Activated CD4-positive, alpha-beta T cell treated with anti-CD3 and anti-CD28 coated beads for 36 hours (primary cell): ENCODE measurements around the gene GRIK2. TPM values are rescaled to one million over a fixed set of nuclear protein-coding genes. Genes with fewer than 3 reads are reported as not detected.

ENCODE experiments used
- ATAC-seq: fragments of 200-7000 bp; cut with Tn5 transposase; one replicate; pipeline ENCODE4 v1.10.0; 2021; ENCODE audit warnings: mild to moderate bottlenecking, moderate library complexity
- CTCF ChIA-PET: fragments of 350-600 bp; sonication (Branson Sonifier 250); formaldehyde crosslinking; loops from one replicate; lab custom pipeline; 2021; ENCODE audit warnings: antibody characterized with exemption; lab: Charles Lee
- POLR2A ChIA-PET: fragments of 350-600 bp; sonication (Branson Sonifier 250); formaldehyde crosslinking; loops from one replicate; lab custom pipeline; 2021; ENCODE audit warnings: antibody characterized with exemption, inconsistent platforms; lab: Charles Lee
- DNase-seq: peaks from one replicate; pipeline ENCODE4 v3.0.0-alpha.2; 2020
- H3K27ac Mint-ChIP-seq: one replicate; pipeline ENCODE4 v1.8.0; 2021; ENCODE audit warnings: mixed read lengths
- H3K27me3 Mint-ChIP-seq: one replicate; pipeline ENCODE4 v1.8.0; 2021; ENCODE audit warnings: mixed read lengths
- H3K36me3 Mint-ChIP-seq: one replicate; pipeline ENCODE4 v1.8.0; 2021; ENCODE audit warnings: low read depth, mixed read lengths
- H3K4me1 Mint-ChIP-seq: one replicate; pipeline ENCODE4 v1.8.0; 2021; ENCODE audit warnings: mixed read lengths
- H3K4me3 Mint-ChIP-seq: one replicate; pipeline ENCODE4 v1.8.0; 2021; ENCODE audit warnings: mild to moderate bottlenecking, moderate library complexity, mixed read lengths
- H3K9me3 Mint-ChIP-seq: one replicate; pipeline ENCODE4 v1.8.0; 2021; ENCODE audit warnings: low read depth, mixed read lengths
- intact Hi-C, 2 experiments: fragments of 100-400 bp; cut with DNase I in 1 of 2; cut with micrococcal nuclease in 1 of 2; formaldehyde crosslinking; loops; one replicate each; pipeline versions ENCODE4 v1.14.2 to v1.15.1; 2022 to 2024; cut with DNase I, micrococcal nuclease
- total RNA-seq, 2 experiments: library from RNA; stranded (reverse); gene quantifications; one replicate each; pipeline ENCODE4 v1.2.3, GENCODE V29; 2021

The GRIK2 gene
- total RNA-seq, 2 experiments from 2014 or later: not detected

DNA sequence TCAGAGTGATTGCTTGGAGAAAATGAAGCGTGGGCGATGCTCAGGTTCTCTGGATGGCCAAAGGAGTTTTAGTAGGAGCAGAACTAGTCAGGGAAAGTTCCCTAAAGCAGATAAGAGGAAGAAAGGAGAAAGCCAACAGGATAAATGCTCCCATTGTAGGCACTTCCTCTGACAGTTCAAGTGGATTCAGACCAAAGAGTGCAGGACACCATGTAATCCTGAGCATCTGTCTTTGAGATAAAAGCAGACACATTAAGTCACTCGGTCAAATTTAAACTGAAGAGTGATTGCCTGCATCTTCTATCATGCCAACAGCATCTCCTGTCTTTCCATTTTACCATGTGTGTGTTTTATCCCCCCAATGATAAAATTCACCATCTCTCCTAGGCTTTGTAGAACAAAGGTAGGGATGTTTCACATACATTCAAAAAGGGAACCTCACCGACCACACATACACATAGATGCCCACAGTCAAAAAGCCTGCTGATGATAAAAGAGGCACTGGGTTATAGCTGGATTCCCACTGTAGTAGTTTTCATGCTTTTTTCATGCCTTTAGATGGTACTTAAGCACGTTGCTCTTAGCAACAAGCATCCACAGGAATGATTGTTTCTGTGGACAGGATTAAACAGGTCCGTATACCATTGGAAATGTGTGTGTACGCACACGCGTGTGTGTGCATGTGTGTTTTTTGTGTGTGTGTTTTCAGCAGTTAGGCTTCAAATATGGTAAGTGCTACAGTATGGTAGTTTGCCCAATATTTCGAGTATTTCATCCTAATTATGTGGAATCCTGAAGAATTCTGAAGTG is 7.0 kb downstream of the GRIK2 start:
- Mint-ChIP-seq H3K9me3 (peaks cover 9% of the 10 kb centered on the region), H3K27ac (no peak overlapping the region), H3K4me1 (no peaks in the 10 kb centered on the region), H3K27me3 (peaks cover 54% of the 10 kb centered on the region), H3K4me3 (no peak overlapping the region), H3K36me3 (peaks cover 2% of the 10 kb centered on the region)
- DNase-seq: no peak
- ChIA-PET CTCF (no interaction called here), POLR2A (no interaction called here)
- ATAC-seq: no peak
- intact Hi-C loops: loop anchor here (5.0 kb wide), 1 partner anchor 938 kb away; the partner anchor contains the start of gene SIM1 (in 2 of the 2)

DNA sequence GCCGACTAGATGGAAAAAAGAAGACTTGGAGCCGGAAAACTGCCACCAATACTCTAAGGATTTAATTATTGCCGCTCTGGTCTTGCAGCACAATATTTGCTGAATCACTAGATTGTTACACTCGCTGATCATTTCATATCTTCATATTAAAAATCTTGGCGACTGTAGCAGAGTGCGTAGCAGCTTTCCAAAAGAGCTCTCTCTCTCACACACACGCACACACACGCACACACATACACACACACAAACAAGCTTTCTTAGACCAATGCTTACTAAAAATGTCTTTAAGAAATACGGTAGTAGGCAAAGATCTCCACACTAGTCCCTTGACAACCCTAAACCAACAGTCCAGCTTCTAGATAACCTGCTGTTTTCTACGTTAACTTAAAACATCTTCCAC is 7.7 kb downstream of the GRIK2 start:
- POLR2A ChIA-PET: no interaction called here
- no peak overlapping the region for H3K27ac Mint-ChIP-seq
- no peak for ATAC-seq
- H3K9me3 Mint-ChIP-seq: peaks cover 9% of the 10 kb centered on the region
- no peak overlapping the region for H3K4me3 Mint-ChIP-seq
- H3K4me1 Mint-ChIP-seq: no peaks in the 10 kb centered on the region
- intact Hi-C loops: loop anchor here (5.0 kb wide), 1 partner anchor 939 kb away; the partner anchor contains the start of gene SIM1 (in 2 of the 2)
- peaks cover 2% of the 10 kb centered on the region for H3K36me3 Mint-ChIP-seq
- CTCF ChIA-PET: no interaction called here
- H3K27me3 Mint-ChIP-seq: peaks cover 52% of the 10 kb centered on the region
- no peak for DNase-seq

DNA sequence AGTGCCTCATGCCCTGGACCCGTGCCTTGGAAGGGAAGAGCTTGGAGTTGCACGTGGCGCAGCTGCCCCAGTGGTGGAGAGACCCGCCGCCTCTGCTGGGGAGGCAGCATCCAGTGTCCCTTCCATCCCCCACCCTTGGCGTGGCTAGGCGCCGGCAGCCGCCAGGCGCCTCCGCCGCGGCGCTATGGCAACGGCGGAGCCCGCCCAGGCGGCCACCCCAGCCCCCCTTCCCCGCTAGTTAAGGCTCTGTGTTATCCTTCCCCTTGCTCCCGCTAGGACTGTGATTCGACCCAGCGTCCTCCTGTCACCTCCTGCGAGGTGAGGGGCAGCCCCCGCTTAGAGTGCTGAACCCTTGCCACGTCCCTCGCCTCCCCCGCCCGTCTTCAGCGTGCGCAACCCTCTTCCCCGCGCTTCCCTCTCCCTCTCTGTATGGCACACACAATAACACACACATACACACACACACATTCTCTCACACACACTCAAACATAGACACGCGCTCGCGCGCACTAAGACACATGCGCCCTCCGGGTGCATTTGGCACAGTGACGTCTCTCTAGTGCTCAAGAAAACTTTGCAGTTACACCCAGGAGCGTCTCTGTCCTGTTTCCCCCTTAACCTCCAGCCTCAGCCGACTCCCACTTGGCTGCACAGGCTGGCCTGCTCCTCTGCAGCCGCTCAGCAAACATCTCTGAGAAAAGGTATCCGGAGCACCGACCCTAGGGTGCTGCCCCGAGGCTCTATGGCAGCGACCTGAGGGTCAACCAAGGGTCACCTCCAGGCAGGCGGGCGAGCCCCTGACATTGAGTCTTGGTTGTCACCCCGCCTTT is 8.5 kb downstream of the GRIK2 start:
- ATAC-seq: no peak
- Mint-ChIP-seq H3K27ac (no peak overlapping the region), H3K27me3 (peaks cover 53% of the 10 kb centered on the region), H3K9me3 (peaks cover 9% of the 10 kb centered on the region), H3K4me3 (no peak overlapping the region), H3K4me1 (no peaks in the 10 kb centered on the region), H3K36me3 (peaks cover 2% of the 10 kb centered on the region)
- intact Hi-C loops: loop anchor here (5.0 kb wide), 1 partner anchor 940 kb away; the partner anchor contains the start of gene SIM1 (in 2 of the 2)
- peak; percentile 2 for DNase-seq
- ChIA-PET POLR2A (no interaction called here), CTCF (no interaction called here)

GRCh38 chr6:101402622-101403031 is 9.1 kb downstream of the GRIK2 start:
- DNase-seq: peak; percentile 3
- ChIA-PET POLR2A (no interaction called here), CTCF (no interaction called here)
- intact Hi-C loops: loop anchor here (5.0 kb wide), 1 partner anchor 940 kb away; the partner anchor contains the start of gene SIM1 (in 2 of the 2)
- no peak overlapping the region for H3K27ac Mint-ChIP-seq
- H3K36me3 Mint-ChIP-seq: peaks cover 2% of the 10 kb centered on the region
- no peak overlapping the region for H3K4me3 Mint-ChIP-seq
- no peak for ATAC-seq
- peaks cover 53% of the 10 kb centered on the region for H3K27me3 Mint-ChIP-seq
- no peaks in the 10 kb centered on the region for H3K4me1 Mint-ChIP-seq
- peaks cover 9% of the 10 kb centered on the region for H3K9me3 Mint-ChIP-seq

DNA sequence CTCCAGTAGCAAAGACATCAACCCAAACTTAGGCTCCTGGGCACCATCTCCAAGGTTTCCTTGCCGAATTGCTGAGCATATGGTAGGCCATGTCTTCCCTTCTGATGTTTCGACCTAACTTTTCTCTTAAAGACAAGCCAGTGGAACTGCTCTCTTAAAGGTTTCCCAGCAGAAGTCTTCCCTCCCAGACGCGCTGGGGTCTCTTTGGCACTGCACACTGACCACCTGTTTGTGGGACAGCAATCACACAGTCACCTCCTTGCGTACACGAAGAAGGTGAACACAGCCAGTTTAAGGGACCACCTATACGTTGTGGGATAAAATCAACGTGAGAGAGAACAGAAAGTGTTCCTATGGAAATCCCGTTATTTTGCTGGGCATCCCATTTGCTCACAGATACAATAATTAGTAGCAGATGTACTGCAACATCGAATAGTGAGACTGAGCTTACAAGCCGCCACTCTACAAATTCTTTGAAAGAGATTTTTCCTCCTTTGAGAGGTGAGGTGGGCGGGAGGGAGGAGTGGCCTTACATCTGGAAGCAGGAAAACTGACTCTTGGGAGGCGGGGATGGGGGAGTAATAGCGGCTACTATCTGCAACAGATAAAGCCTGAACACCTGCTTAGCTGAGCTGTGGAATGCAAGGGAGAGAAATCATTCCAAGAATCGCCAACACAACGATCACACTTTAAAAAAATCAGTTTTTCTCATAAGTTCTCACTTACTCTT is 9.9 kb downstream of the GRIK2 start:
- peaks cover 8% of the 10 kb centered on the region for H3K9me3 Mint-ChIP-seq
- POLR2A ChIA-PET: no interaction called here
- ATAC-seq (no peak), DNase-seq (no peak)
- intact Hi-C loops: loop anchor here (5.0 kb wide), 1 partner anchor 941 kb away; the partner anchor contains the start of gene SIM1 (in 2 of the 2)
- H3K36me3 Mint-ChIP-seq: peaks cover 2% of the 10 kb centered on the region
- no peak overlapping the region for H3K27ac Mint-ChIP-seq
- no peaks in the 10 kb centered on the region for H3K4me1 Mint-ChIP-seq
- H3K4me3 Mint-ChIP-seq: no peak overlapping the region
- CTCF ChIA-PET: no interaction called here
- peaks cover 51% of the 10 kb centered on the region for H3K27me3 Mint-ChIP-seq

GRCh38 chr6:101404775-101405174 is 11.3 kb downstream of the GRIK2 start:
- peaks cover 38% of the 10 kb centered on the region for H3K27me3 Mint-ChIP-seq
- no peak overlapping the region for H3K4me3 Mint-ChIP-seq
- CTCF ChIA-PET: no interaction called here
- intact Hi-C loops: loop anchor here (5.0 kb wide), 1 partner anchor 942 kb away; the partner anchor contains the start of gene SIM1 (in 2 of the 2)
- H3K36me3 Mint-ChIP-seq: peaks cover 2% of the 10 kb centered on the region
- DNase-seq (no peak), ATAC-seq (no peak)
- H3K27ac Mint-ChIP-seq: no peak overlapping the region
- H3K9me3 Mint-ChIP-seq: peaks cover 6% of the 10 kb centered on the region
- POLR2A ChIA-PET: no interaction called here
- no peaks in the 10 kb centered on the region for H3K4me1 Mint-ChIP-seq

DNA sequence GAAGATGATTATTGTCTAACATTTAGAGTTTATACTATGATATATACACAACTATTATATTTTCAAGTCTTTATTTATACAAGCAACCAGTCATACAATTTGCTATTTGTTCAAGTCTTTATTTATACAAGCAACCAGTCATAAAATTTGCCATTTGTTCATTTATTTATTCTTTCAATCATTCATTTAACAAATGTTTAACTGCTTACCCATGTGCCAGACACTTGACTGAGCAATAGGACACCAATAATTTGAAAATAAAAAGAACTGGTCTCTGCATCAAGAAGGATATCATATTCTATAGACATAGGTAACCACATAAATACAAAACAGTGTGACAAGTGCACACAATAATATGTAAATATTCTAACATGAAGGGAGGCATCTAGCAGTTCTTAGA is 20.3 kb downstream of the GRIK2 start:
- no peaks in the 10 kb centered on the region for H3K9me3 Mint-ChIP-seq
- no peaks in the 10 kb centered on the region for H3K36me3 Mint-ChIP-seq
- H3K4me3 Mint-ChIP-seq: no peak overlapping the region
- ATAC-seq (no peak), DNase-seq (no peak)
- ChIA-PET POLR2A (no interaction called here), CTCF (no interaction called here)
- H3K27ac Mint-ChIP-seq: no peak overlapping the region
- intact Hi-C loops: no loop called here
- H3K4me1 Mint-ChIP-seq: no peaks in the 10 kb centered on the region
- no peaks in the 10 kb centered on the region for H3K27me3 Mint-ChIP-seq

GRCh38 chr6:101417900-101418299 is 24.4 kb downstream of the GRIK2 start:
- ATAC-seq: no peak
- POLR2A ChIA-PET: no interaction called here
- Mint-ChIP-seq H3K36me3 (no peaks in the 10 kb centered on the region), H3K4me1 (no peaks in the 10 kb centered on the region), H3K27me3 (no peaks in the 10 kb centered on the region), H3K9me3 (no peaks in the 10 kb centered on the region), H3K27ac (no peak overlapping the region), H3K4me3 (no peak overlapping the region)
- DNase-seq: no peak
- CTCF ChIA-PET: no interaction called here
- intact Hi-C loops: no loop called here

GRCh38 chr6:101422251-101422650 is 28.7 kb downstream of the GRIK2 start:
- Mint-ChIP-seq H3K9me3 (peaks cover 8% of the 10 kb centered on the region), H3K4me1 (no peaks in the 10 kb centered on the region), H3K36me3 (no peaks in the 10 kb centered on the region), H3K4me3 (no peak overlapping the region), H3K27me3 (no peaks in the 10 kb centered on the region), H3K27ac (no peak overlapping the region)
- no peak for DNase-seq
- ChIA-PET POLR2A (no interaction called here), CTCF (no interaction called here)
- no peak for ATAC-seq
- intact Hi-C loops: no loop called here

- POLR2A ChIA-PET: no interaction called here
Observed at GRCh38 chr6:101422811-101423210, 29.3 kb downstream of the GRIK2 start.

GRCh38 chr6:101429270-101429669 is 35.8 kb downstream of the GRIK2 start:
- no peak for DNase-seq
- no peaks in the 10 kb centered on the region for H3K4me1 Mint-ChIP-seq
- H3K36me3 Mint-ChIP-seq: no peaks in the 10 kb centered on the region
- ChIA-PET CTCF (no interaction called here), POLR2A (no interaction called here)
- H3K27me3 Mint-ChIP-seq: no peaks in the 10 kb centered on the region
- no peak for ATAC-seq
- H3K4me3 Mint-ChIP-seq: no peak overlapping the region
- peaks cover 8% of the 10 kb centered on the region for H3K9me3 Mint-ChIP-seq
- H3K27ac Mint-ChIP-seq: no peak overlapping the region
- intact Hi-C loops: no loop called here

More at GRCh38 chr6:101422811-101423210, 29.3 kb downstream of the GRIK2 start:
- intact Hi-C loops: no loop called here
- Mint-ChIP-seq H3K4me1 (no peaks in the 10 kb centered on the region), H3K27ac (no peak overlapping the region), H3K27me3 (no peaks in the 10 kb centered on the region), H3K4me3 (no peak overlapping the region), H3K9me3 (peaks cover 8% of the 10 kb centered on the region), H3K36me3 (no peaks in the 10 kb centered on the region)
- DNase-seq (no peak), ATAC-seq (no peak)
- CTCF ChIA-PET: no interaction called here
